C4-2B (cell line): Measurements from ENCODE around the gene SACS.

Experiments used
- CTCF ChIP-seq: fragments of 450-650 bp; conservative IDR thresholded peaks from 2 replicates; pipeline ENCODE4 v1.5.1; 2017; ENCODE audit warnings: mild to moderate bottlenecking
- ZFX ChIP-seq: fragments of 450-650 bp; IDR thresholded peaks from 2 replicates; pipeline ENCODE4 v1.6.1; 2017

DNA sequence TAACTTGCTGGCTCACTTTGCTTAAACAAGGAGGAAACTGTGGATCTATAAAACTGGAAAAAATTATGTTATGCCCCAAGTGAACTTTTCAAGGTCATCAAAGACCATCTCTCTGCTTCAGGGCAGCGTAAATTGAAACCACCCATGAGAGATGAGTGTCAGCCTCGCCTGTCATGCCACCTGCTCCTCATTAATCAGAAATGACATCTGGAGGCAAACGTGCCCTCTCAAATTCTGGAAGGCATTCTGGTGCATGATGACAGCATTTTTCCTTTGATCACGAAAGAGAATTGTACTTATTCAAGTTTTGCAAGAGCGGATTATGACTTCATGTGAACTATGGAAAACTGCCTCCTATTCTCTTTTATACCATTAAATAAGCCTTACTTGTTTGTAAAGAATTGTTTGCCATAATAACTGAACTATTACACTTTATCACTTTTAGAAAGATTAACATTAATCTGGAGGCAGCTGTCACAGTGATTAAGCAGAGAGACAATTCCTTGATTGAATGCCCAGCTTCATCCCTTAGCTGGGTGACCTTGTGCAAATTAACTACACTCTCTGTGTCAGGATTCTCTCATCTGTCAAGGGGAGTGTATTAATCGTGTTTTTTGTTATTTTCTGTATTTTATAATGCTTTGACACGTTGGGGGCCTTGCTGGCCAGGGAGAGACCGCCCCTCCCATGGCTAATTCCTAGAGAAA lies 17.0 kb upstream of the SACS start:
- TF ChIP-seq CTCF (no peak), ZFX (no peak)
